HEK293T (cell line): ENCODE measurements around the gene NDUFB11.

Experiments used
- ARNT ChIP-seq: fragments of 450-650 bp; IDR thresholded peaks from 2 replicates; pipeline ENCODE4 v1.6.1; 2017; ENCODE audit warnings: mild to moderate bottlenecking
- CTBP1 ChIP-seq: fragments of 450-650 bp; IDR thresholded peaks from 2 replicates; pipeline ENCODE4 v1.6.1; 2016; ENCODE audit warnings: borderline replicate concordance
- ELF4 ChIP-seq: fragments of 450-650 bp; IDR thresholded peaks from 2 replicates; pipeline ENCODE4 v1.6.1; 2017; ENCODE audit warnings: antibody characterized with exemption
- FOXA1 ChIP-seq: fragments of 450-650 bp; IDR thresholded peaks from 2 replicates; pipeline ENCODE4 v1.6.1; 2016; ENCODE audit warnings: mild to moderate bottlenecking
- FOXK2 ChIP-seq: fragments of 450-650 bp; IDR thresholded peaks from 2 replicates; pipeline ENCODE4 v1.6.1; 2016; ENCODE audit warnings: mild to moderate bottlenecking
- FOXM1 ChIP-seq: fragments of 450-650 bp; IDR thresholded peaks from 2 replicates; pipeline ENCODE4 v1.6.1; 2017; ENCODE audit warnings: mild to moderate bottlenecking, borderline replicate concordance
- NFRKB ChIP-seq: fragments of 450-650 bp; IDR thresholded peaks from 2 replicates; pipeline ENCODE4 v1.6.1; 2016; ENCODE audit warnings: mild to moderate bottlenecking, moderate library complexity
- SP1 ChIP-seq: fragments of 450-650 bp; IDR thresholded peaks from 2 replicates; pipeline ENCODE4 v1.6.1; 2017
- SUZ12 ChIP-seq: fragments of 450-650 bp; IDR thresholded peaks from 2 replicates; pipeline ENCODE4 v1.6.1; 2016; ENCODE audit warnings: mild to moderate bottlenecking
- TF ChIP-seq, protein P1 (sequence below): fragments of 450-650 bp; IDR thresholded peaks from 2 replicates; pipeline ENCODE4 v1.6.1; 2016

DNA sequence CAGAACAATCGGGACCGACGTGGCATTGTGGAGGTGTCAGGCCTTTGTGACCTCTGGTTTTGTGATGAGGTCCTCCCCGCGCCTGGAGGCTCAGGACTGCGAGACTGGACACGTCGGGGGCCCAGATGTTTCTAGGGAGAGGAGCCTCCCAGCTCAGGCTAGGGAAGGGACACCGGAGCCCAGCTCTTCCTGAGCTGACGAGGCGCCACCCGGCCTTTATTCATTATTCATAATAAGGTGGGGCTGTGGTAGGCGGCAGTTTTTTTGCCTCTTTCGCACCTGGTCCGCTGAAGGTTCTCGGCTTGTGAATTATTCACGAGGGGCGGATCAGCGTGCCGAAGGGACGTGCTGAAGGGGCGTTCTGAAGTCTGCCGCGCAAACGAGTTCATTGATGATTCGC, 46.8 kb upstream of the NDUFB11 start:
- no peak for TF ChIP-seq SUZ12
- no peak for TF ChIP-seq FOXK2
- TF ChIP-seq FOXM1 = no peak
- no peak for TF ChIP-seq ELF4
- TF ChIP-seq SP1 = no peak
- TF ChIP-seq CTBP1 = no peak
- TF ChIP-seq, protein P1, sequence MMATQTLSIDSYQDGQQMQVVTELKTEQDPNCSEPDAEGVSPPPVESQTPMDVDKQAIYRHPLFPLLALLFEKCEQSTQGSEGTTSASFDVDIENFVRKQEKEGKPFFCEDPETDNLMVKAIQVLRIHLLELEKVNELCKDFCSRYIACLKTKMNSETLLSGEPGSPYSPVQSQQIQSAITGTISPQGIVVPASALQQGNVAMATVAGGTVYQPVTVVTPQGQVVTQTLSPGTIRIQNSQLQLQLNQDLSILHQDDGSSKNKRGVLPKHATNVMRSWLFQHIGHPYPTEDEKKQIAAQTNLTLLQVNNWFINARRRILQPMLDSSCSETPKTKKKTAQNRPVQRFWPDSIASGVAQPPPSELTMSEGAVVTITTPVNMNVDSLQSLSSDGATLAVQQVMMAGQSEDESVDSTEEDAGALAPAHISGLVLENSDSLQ = no peak
- TF ChIP-seq FOXA1 = no peak
- no peak for TF ChIP-seq NFRKB
- no peak for TF ChIP-seq ARNT
